Osteoblast (primary cell): ENCODE measurements around the gene COBL. TPM values are rescaled to one million over a fixed set of nuclear protein-coding genes. Genes with fewer than 3 reads are reported as not detected.

Experiments
- DNase-seq: peaks from one replicate; pipeline ENCODE4 v3.0.0; 2011; ENCODE audit warnings: low spot score, mixed read lengths; ENCODE audit not compliant: insufficient read length; ENCODE audit errors: missing footprints
- H2AFZ ChIP-seq: 2 replicates; pipeline ENCODE4 v1.6.0; 2011; ENCODE audit warnings: mild to moderate bottlenecking, low read length
- H3K27ac ChIP-seq: 2 replicates; pipeline ENCODE4 v1.5.1; 2011; ENCODE audit warnings: mild to moderate bottlenecking, low read depth, low read length, moderate library complexity
- H3K27me3 ChIP-seq: 2 replicates; pipeline ENCODE4 v1.6.0; 2012; ENCODE audit warnings: mild to moderate bottlenecking, control low read depth, inconsistent platforms, low read length, moderate library complexity; ENCODE audit not compliant: insufficient read depth
- H3K36me3 ChIP-seq: 2 replicates; pipeline ENCODE4 v1.5.1; 2011; ENCODE audit warnings: mild to moderate bottlenecking, low read length, control low read depth, moderate library complexity; ENCODE audit not compliant: insufficient read depth
- H3K4me1 ChIP-seq: 2 replicates; pipeline ENCODE4 v1.5.1; 2011; ENCODE audit warnings: mild to moderate bottlenecking, low read length, control low read depth, moderate library complexity; ENCODE audit not compliant: insufficient read depth
- H3K4me2 ChIP-seq: 2 replicates; pipeline ENCODE4 v1.6.0; 2011; ENCODE audit warnings: mild to moderate bottlenecking, low read length; ENCODE audit not compliant: insufficient read depth
- H3K4me3 ChIP-seq: fragments of 200-600 bp; sonication (generic); 3 replicates; pipeline ENCODE4 v1.5.1; 2012; ENCODE audit warnings: mild to moderate bottlenecking, low read length, inconsistent platforms; ENCODE audit not compliant: insufficient read depth
- H3K79me2 ChIP-seq: 2 replicates; pipeline ENCODE4 v1.6.0; 2012; ENCODE audit warnings: mild to moderate bottlenecking, low read length, control low read depth, inconsistent platforms; ENCODE audit not compliant: insufficient read depth
- H3K9me3 ChIP-seq: 2 replicates; pipeline ENCODE4 v1.5.1; 2011; ENCODE audit warnings: low read depth, low read length, control low read depth
- H4K20me1 ChIP-seq: 2 replicates; pipeline ENCODE4 v1.6.0; 2012; ENCODE audit warnings: mild to moderate bottlenecking, low read length, control low read depth; ENCODE audit not compliant: insufficient read depth
- CTCF ChIP-seq: IDR thresholded peaks from 2 replicates; pipeline ENCODE4 v1.5.1; 2011; ENCODE audit warnings: mild to moderate bottlenecking, low read depth, low read length, moderate library complexity; ENCODE audit errors: extremely low read depth
- total RNA-seq: library from RNA; depleted of rRNA; stranded (reverse); fragments of >200 nt; gene quantifications from 2 replicates; pipeline ENCODE4 v1.2.3, GENCODE V29; 2012

COBL gene
- total RNA-seq, 1 donor: under 0.01 TPM

- no peak overlapping the region for H2AFZ ChIP-seq
- TF ChIP-seq CTCF: no peak
- no peaks in the 10 kb centered on the region for H3K4me1 ChIP-seq
- no peaks in the 10 kb centered on the region for H3K9me3 ChIP-seq
- H3K4me2 ChIP-seq: no peak overlapping the region
- no peak overlapping the region for H3K4me3 ChIP-seq
- DNase-seq: no peak
- H3K27me3 ChIP-seq: no peaks in the 10 kb centered on the region
- H4K20me1 ChIP-seq: no peaks in the 10 kb centered on the region
- H3K27ac ChIP-seq: no peak overlapping the region
- H3K79me2 ChIP-seq: no peaks in the 10 kb centered on the region
- no peaks in the 10 kb centered on the region for H3K36me3 ChIP-seq
These were observed 40.4 kb upstream of the COBL start for GRCh38 chr7:51356849-51357516.

GRCh38 chr7:51354897-51355296 lies 38.3 kb upstream of the COBL start:
- Histone ChIP-seq H3K27me3 (no peaks in the 10 kb centered on the region), H4K20me1 (no peaks in the 10 kb centered on the region), H3K79me2 (no peaks in the 10 kb centered on the region), H3K27ac (no peak overlapping the region), H3K4me3 (no peak overlapping the region), H2AFZ (no peak overlapping the region), H3K4me1 (no peaks in the 10 kb centered on the region), H3K4me2 (no peak overlapping the region), H3K9me3 (no peaks in the 10 kb centered on the region), H3K36me3 (no peaks in the 10 kb centered on the region)
- TF ChIP-seq CTCF: no peak
- DNase-seq: no peak

GRCh38 chr7:51354434-51354833 lies 37.8 kb upstream of the COBL start:
- H4K20me1 ChIP-seq: no peaks in the 10 kb centered on the region

More at GRCh38 chr7:51354434-51354833, 37.8 kb upstream of the COBL start:
- no peaks in the 10 kb centered on the region for H3K9me3 ChIP-seq
- TF ChIP-seq CTCF: no peak
- no peak overlapping the region for H2AFZ ChIP-seq
- H3K4me2 ChIP-seq: no peak overlapping the region
- H3K27me3 ChIP-seq: no peaks in the 10 kb centered on the region
- H3K79me2 ChIP-seq: no peaks in the 10 kb centered on the region
- no peak overlapping the region for H3K27ac ChIP-seq
- H3K4me3 ChIP-seq: no peak overlapping the region
- DNase-seq: peak; percentile 59
- no peaks in the 10 kb centered on the region for H3K4me1 ChIP-seq
- no peaks in the 10 kb centered on the region for H3K36me3 ChIP-seq
